Activated CD4-positive, alpha-beta T cell treated with anti-CD3 and anti-CD28 coated beads, Interleukin-2, Interleukin-4, amounts not matched to agents 100 ng/mL and 50 ng/mL, durations not matched to agents 16 hours and 8 hours (primary cell): ENCODE data around the gene PSMG4.

Experiments
- DNase-seq: peaks from one replicate; pipeline ENCODE4 v3.0.0-alpha.2; 2020; ENCODE audit warnings: low spot score

Gene PSMG4, protein sequence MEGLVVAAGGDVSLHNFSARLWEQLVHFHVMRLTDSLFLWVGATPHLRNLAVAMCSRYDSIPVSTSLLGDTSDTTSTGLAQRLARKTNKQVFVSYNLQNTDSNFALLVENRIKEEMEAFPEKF

GRCh38 chr6:3258720-3259490 lies at the start of gene PSMG4:
Gene PSMG4, plus strand, starts transcription at chr6:3258947. Its CDS starts 76 bp downstream, at chr6:3259023.
- DNase-seq: peak; percentile 95

- peak; percentile 72 for DNase-seq
These were observed 49.4 kb upstream of the PSMG4 start for GRCh38 chr6:3209114-3210023.

- no peak for DNase-seq
These were observed 48.6 kb upstream of the PSMG4 start for GRCh38 chr6:3210024-3210610.

- DNase-seq: no peak
These were observed 47.1 kb upstream of the PSMG4 start for GRCh38 chr6:3211681-3212080.

- no peak for DNase-seq
These were observed 46.5 kb upstream of the PSMG4 start for GRCh38 chr6:3212261-3212660.

DNA sequence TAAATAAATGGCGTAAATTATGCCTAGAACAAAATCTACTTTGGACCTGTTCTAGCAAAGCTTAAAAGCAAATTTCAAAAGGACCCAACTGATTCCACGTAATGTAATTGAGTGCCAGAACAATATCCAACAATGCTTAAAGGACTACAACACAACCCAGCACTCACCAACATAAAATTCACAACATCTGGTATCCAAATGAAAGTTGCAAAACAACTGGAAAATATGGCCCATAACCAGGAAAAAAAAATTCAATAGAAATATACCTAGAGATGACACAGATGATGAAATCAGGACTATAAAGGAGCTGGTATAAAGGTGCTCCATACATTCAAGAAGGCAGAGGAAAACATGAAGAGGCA lies 45.4 kb upstream of the PSMG4 start:
- DNase-seq: no peak

DNA sequence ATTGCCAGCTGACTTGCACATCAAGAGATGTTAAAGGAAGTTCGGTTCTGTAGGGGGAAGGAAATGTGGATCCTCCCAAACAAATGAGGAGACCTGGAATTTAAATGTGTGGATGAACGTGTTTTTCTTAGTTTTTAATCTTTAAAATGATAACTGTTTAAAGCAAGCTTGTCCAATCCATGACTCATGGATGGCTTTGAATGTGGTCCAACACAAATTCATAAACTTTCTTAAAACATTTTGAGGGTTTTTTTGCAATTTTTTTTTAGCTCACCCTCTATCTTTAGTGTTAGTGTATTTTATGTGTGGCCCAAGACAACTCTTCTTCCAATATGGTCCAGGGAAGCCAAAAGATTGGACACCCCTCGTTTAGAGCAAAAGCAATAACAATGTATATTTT lies 43.8 kb upstream of the PSMG4 start:
- no peak for DNase-seq

DNA sequence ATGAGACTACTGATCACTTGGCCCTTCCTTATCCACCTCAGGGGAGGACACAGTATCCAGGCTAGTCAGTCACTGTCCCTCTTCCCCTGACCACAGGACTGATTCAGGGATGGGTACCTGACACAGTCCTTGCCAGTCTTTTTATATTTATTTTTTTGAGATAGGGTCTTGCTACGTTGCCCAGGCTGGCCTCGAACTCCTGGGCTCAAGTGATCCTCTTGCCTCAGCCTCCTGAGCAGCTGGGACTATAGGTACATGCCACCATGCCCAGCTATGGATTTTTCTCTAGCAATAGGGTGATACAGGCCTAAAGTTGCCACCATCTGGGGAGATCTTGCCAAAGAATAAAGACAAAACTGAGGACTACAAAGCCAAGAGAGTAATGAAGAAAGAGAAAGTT lies 41.5 kb upstream of the PSMG4 start:
- DNase-seq: no peak

DNA sequence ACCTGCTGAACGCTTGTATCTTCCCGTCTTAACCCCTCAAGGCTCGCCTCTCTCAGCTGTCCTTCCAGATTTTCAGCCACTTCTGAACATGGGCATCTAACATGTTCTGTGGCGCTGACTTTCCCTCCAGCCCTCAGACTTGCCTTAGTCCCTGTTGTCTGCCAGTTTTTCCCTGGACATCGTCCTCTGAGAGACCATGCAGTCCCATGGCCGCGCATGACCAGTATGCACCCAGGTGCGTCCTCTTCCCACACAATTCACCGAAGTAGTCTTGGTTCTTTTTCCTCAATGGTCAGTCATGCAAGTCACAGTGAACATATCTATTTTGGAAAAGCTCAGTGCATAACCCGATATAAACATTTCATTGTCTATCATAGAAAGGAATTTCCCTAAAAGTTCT lies 40.5 kb upstream of the PSMG4 start:
- no peak for DNase-seq

DNA sequence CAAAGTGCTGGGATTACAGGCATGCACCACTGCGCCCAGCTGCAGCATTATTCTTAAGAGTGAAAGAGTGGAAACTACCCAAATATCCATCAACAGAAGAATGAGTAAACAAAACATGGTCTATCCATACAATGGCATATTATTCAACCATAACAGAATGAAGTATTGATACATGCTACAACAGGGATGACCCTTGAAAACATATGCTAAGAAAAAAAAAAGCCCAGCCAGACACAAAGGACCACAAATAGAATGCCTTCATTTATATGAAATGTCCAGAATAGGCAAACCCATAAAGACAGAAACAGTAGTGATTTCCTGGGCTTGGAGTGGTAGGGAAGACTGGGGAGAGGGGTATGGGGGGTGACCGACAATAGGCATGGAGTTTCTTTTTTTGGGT lies 38.4 kb upstream of the PSMG4 start:
- no peak for DNase-seq

- no peak for DNase-seq
These were observed 37.2 kb upstream of the PSMG4 start for GRCh38 chr6:3221578-3221977.

DNA sequence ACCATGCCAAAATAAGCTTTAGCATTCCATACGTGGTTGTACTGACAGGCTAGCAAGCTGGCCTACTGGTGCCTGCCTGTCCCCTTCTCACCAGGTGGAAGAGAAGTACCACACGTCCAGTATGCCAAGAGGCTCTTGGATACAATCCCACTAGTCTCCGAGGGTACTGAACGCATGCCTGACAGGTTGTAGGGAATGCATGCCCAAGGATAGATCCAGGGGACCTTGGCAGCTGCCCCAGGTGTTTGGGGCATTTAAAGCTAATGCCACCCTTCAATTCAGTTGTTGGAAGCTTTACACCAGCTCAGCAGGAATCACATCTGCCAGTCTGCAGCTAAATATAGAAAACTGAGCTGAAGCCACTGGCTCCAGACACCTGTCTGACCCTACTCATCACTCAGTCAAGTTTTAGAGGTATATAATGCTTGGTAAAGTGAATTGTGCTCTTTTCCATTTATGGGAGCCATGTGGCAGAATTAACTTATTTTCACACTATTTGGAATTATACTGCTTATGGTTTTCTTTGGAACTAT lies 36.2 kb upstream of the PSMG4 start:
- no peak for DNase-seq

DNA sequence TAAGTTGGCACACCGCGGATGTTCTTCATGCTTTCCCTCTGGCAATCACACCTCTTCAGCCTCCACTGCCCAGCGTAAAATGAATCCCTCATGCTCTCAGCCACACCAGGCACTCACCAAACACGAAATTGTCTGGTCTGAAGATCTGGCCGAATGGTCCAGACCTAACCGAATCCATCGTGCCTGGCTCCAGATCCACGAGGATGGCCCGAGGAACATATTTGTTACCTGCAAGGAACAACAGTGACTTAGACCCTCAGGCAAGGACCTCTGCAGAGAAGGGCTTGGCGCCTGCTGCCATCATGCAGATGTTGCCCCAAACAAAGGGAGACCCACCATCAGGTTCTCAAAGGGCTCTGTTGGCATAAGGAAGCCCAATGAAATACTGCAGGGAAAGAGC lies 32.7 kb upstream of the PSMG4 start:
- no peak for DNase-seq

GRCh38 chr6:3226481-3227362 lies 32.0 kb upstream of the PSMG4 start:
- DNase-seq: no peak

- no peak for DNase-seq
These were observed 31.2 kb upstream of the PSMG4 start, which contains the start of gene TUBB2B for GRCh38 chr6:3227363-3228045. Gene TUBB2B, minus strand, starts transcription at chr6:3227653. Its CDS starts 110 bp downstream, at chr6:3227543.

DNA sequence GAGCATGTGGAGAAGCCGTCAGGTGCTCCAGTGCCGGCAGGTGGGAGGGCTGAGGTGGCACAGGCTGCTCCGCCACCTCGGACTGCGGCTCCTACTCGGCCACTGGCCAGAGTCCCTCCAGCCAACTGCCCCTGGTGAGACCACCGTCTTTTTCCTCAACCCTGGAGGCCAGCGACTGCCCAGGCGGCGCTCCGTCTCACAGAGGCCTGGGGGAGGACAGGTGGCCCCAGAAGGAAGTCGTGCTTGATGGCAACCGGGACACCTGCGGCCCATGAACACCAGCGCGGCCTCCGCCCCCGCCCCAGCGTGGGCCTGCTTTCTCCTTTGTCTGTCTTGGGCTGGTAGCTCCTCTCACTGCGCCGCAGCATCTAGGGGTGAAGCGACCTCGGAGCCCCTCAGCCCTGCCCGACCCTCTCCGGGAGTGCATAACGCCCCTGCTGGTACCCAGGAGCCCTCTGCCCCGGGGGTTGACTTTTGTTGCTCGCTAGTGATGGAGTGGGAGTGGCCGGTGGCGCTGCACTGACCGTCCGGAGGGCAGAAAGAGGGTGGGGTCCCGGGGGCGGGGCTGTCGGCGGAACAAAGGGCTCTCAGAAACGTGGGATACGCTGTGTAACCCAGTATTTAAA lies 30.6 kb upstream of the PSMG4 start:
- no peak for DNase-seq

DNA sequence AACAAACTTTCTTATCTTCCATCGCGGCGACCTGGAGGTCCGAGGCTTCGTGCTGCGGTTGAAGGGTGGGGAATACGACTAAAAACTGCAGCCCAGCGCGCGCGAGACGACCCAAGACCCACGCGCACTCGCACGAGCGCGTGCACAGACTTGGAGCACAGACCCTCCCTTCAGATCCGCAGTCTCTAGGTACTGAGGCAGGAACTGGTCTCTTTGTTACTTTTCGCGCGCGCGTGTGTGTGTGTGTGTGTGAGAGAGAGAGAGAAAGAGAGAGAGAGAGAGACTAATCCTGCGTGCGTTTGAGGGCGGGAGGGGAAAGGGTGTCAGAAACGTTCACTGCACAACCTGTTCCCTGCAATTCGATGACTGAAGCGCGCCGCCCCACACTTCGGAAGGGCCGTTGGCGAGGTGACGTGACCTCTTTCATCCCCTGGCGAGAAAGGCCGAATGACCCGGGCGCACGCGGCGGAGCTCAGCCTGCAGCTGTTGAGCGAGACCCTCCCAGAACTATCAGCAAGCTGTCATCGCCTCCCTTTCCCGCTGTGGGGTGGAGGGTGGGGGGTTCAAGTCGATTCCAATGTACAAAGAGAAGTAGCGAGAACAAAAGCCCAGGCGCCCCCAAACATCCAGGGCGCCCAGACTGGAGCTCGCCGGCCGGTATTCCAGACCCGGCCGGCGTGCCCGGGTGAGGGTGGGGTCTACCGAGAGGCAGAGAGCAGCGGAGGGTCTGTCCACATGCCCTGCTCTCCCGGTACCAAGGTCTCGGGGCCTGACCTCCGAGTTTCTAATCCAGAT lies 29.8 kb upstream of the PSMG4 start:
- peak; percentile 13 for DNase-seq

DNA sequence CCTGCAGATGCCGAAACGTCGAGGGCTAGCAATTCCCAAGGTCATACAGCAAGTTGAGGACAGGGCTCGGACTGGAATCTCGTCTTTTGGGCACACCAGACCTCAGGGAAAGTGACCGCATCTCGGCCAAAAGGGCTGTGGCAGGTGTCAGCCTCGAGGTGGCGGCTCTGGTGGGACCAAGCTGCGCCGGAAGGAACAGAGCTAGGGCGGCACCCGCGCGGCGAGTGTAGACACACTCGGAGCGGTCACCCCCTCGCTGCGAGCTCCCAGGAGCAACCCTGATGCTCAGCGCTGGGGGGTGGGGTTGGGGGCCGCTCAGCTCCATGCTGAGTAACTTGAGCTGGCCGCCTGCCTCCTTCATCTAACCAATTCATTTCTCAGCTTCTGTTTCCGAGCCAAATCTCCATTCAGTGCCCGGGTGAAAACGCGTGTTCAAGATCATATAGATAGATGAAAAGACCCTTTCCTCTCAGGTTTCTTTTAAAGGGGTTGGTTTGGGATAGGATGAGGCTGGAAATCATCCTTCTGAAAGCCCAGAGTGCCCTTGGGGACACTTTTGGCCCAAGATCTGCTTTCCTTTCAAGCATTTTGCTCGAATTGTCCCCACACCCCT lies 29.1 kb upstream of the PSMG4 start:
- DNase-seq: no peak
